WTC11 (cell line): ENCODE data around the gene NCKIPSD. TPM values are rescaled to one million over a fixed set of nuclear protein-coding genes. Genes with fewer than 3 reads are reported as not detected.

Source experiments
- ATAC-seq: fragments of 200-7000 bp; cut with Tn5 transposase; 2 replicates; pipeline ENCODE4 v1.10.0; 2021; ENCODE audit warnings: mild to moderate bottlenecking, moderate library complexity
- CTCF ChIA-PET: fragments of 300-600 bp; sonication (Branson Sonifier 250); formaldehyde crosslinking; loops from one replicate; lab custom pipeline; 2021; ENCODE audit warnings: antibody characterized with exemption; lab: Charles Lee
- POLR2A ChIA-PET: fragments of 350-600 bp; sonication (Branson Sonifier 250); formaldehyde crosslinking; loops from one replicate; lab custom pipeline; 2021; ENCODE audit warnings: antibody characterized with exemption; lab: Charles Lee
- DNase-seq: peaks from one replicate; pipeline ENCODE4 v3.0.0; 2021; ENCODE audit warnings: low spot score
- H3K27ac Mint-ChIP-seq: 2 replicates; pipeline ENCODE4 v1.8.0; 2021; ENCODE audit warnings: mixed read lengths
- H3K27me3 Mint-ChIP-seq: 2 replicates; pipeline ENCODE4 v1.8.0; 2021; ENCODE audit warnings: low read depth, mild to moderate bottlenecking, moderate library complexity, mixed read lengths
- H3K36me3 Mint-ChIP-seq: 2 replicates; pipeline ENCODE4 v1.8.0; 2021; ENCODE audit warnings: mixed read lengths
- H3K4me1 Mint-ChIP-seq: 2 replicates; pipeline ENCODE4 v1.8.0; 2022; ENCODE audit warnings: mixed read lengths
- H3K4me3 Mint-ChIP-seq: 2 replicates; pipeline ENCODE4 v1.8.0; 2021; ENCODE audit warnings: mild to moderate bottlenecking, moderate library complexity, mixed read lengths
- H3K9me3 Mint-ChIP-seq: 2 replicates; pipeline ENCODE4 v1.8.0; 2021; ENCODE audit warnings: mixed read lengths
- ELF4 ChIP-seq: sonication (generic); formaldehyde crosslinking; IDR thresholded peaks from 2 replicates; pipeline ENCODE4 v1.8.1; 2022; ENCODE audit warnings: low read depth, mild to moderate bottlenecking, moderate library complexity, missing genetic modification reagents
- ETV6 ChIP-seq: sonication (generic); formaldehyde crosslinking; IDR thresholded peaks from 2 replicates; pipeline ENCODE4 v1.8.1; 2022; ENCODE audit warnings: mild to moderate bottlenecking, missing genetic modification reagents
- GTF2I ChIP-seq: fragments of 250-450 bp; sonication (Bioruptor Pico); conservative IDR thresholded peaks from 2 replicates; pipeline ENCODE4 v1.4.0; 2021; ENCODE audit warnings: mild to moderate bottlenecking
- IRF2 ChIP-seq: sonication (generic); formaldehyde crosslinking; IDR thresholded peaks from 2 replicates; pipeline ENCODE4 v1.8.0; 2022; ENCODE audit warnings: low read depth, missing genetic modification reagents, borderline replicate concordance
- PRRX2 ChIP-seq: fragments of 250-450 bp; sonication (Bioruptor Pico); IDR thresholded peaks from 2 replicates; pipeline ENCODE4 v1.8.0; 2021; ENCODE audit warnings: mild to moderate bottlenecking
- SMAD4 ChIP-seq: sonication (generic); formaldehyde crosslinking; IDR thresholded peaks from 2 replicates; pipeline ENCODE4 v1.8.0; 2022; ENCODE audit warnings: mild to moderate bottlenecking, missing genetic modification reagents
- ZNF121 ChIP-seq: sonication (generic); formaldehyde crosslinking; IDR thresholded peaks from 2 replicates; pipeline ENCODE4 v1.8.0; 2023; ENCODE audit warnings: missing genetic modification reagents
- ZNF317 ChIP-seq: sonication (generic); formaldehyde crosslinking; IDR thresholded peaks from 2 replicates; pipeline ENCODE4 v1.8.1; 2023; ENCODE audit warnings: low read depth, mild to moderate bottlenecking, moderate library complexity, missing genetic modification reagents, borderline replicate concordance
- total RNA-seq: library from RNA; stranded (reverse); gene quantifications from 3 replicates; pipeline ENCODE4 v1.2.3, GENCODE V29; 2021
- TF ChIP-seq, protein P1 (sequence below): sonication (generic); formaldehyde crosslinking; IDR thresholded peaks from 2 replicates; pipeline ENCODE4 v1.8.0; 2022; ENCODE audit warnings: mild to moderate bottlenecking, missing genetic modification reagents
- TF ChIP-seq, protein P2 (sequence below): sonication (generic); formaldehyde crosslinking; IDR thresholded peaks from 2 replicates; pipeline ENCODE4 v1.8.0; 2023; ENCODE audit warnings: missing genetic modification reagents, mild to moderate bottlenecking, borderline replicate concordance
- TF ChIP-seq, protein P3 (sequence below): sonication (generic); formaldehyde crosslinking; IDR thresholded peaks from 2 replicates; pipeline ENCODE4 v1.8.1; 2023; ENCODE audit warnings: mild to moderate bottlenecking, missing genetic modification reagents
- TF ChIP-seq, protein P4 (sequence below): sonication (generic); formaldehyde crosslinking; IDR thresholded peaks from 2 replicates; pipeline ENCODE4 v1.8.0; 2022; ENCODE audit warnings: mild to moderate bottlenecking, missing genetic modification reagents
- TF ChIP-seq, protein P5 (sequence below): sonication (generic); formaldehyde crosslinking; IDR thresholded peaks from 2 replicates; pipeline ENCODE4 v1.8.0; 2023; ENCODE audit warnings: mild to moderate bottlenecking, missing genetic modification reagents
- TF ChIP-seq, protein P6 (sequence below): fragments of 200-600 bp; IDR thresholded peaks from 2 replicates; pipeline ENCODE4 v1.8.0; 2022; ENCODE audit warnings: antibody characterized with exemption
- TF ChIP-seq, protein P7 (sequence below): sonication (generic); formaldehyde crosslinking; IDR thresholded peaks from 2 replicates; pipeline ENCODE4 v1.8.0; 2022; ENCODE audit warnings: missing genetic modification reagents
- TF ChIP-seq, protein P8 (sequence below): sonication (generic); formaldehyde crosslinking; IDR thresholded peaks from 2 replicates; pipeline ENCODE4 v1.8.0; 2023; ENCODE audit warnings: missing genetic modification reagents

Gene NCKIPSD
- total RNA-seq, 1 experiment from 2014 or later: 40.1 TPM

DNA sequence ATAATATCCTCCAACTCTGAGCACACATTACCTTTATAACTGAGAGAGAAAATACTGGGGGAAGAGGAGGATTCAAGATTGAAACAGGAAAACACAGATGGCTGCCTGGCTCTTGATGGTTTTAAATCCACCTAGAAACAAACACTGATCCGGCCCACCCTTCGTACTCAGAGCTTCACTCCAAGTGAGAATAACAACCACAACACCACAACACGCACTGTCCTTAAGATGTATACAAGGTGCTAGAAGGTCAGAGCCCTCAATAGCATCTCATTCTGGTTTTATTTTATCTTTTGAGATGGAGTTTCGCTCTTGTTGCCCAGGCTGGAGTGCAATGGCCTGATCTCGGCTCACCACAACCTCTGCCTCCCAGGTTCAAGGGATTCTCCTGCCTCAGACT is 21.4 kb upstream of the NCKIPSD start:
- no peaks in the 10 kb centered on the region for H3K27me3 Mint-ChIP-seq
- peaks cover 6% of the 10 kb centered on the region; the same call in 1 of the 2 replicates for H3K9me3 Mint-ChIP-seq
- TF ChIP-seq, protein P1, sequence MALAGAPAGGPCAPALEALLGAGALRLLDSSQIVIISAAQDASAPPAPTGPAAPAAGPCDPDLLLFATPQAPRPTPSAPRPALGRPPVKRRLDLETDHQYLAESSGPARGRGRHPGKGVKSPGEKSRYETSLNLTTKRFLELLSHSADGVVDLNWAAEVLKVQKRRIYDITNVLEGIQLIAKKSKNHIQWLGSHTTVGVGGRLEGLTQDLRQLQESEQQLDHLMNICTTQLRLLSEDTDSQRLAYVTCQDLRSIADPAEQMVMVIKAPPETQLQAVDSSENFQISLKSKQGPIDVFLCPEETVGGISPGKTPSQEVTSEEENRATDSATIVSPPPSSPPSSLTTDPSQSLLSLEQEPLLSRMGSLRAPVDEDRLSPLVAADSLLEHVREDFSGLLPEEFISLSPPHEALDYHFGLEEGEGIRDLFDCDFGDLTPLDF (CRISPR knock-in tag): no peak
- TF ChIP-seq, protein P2, sequence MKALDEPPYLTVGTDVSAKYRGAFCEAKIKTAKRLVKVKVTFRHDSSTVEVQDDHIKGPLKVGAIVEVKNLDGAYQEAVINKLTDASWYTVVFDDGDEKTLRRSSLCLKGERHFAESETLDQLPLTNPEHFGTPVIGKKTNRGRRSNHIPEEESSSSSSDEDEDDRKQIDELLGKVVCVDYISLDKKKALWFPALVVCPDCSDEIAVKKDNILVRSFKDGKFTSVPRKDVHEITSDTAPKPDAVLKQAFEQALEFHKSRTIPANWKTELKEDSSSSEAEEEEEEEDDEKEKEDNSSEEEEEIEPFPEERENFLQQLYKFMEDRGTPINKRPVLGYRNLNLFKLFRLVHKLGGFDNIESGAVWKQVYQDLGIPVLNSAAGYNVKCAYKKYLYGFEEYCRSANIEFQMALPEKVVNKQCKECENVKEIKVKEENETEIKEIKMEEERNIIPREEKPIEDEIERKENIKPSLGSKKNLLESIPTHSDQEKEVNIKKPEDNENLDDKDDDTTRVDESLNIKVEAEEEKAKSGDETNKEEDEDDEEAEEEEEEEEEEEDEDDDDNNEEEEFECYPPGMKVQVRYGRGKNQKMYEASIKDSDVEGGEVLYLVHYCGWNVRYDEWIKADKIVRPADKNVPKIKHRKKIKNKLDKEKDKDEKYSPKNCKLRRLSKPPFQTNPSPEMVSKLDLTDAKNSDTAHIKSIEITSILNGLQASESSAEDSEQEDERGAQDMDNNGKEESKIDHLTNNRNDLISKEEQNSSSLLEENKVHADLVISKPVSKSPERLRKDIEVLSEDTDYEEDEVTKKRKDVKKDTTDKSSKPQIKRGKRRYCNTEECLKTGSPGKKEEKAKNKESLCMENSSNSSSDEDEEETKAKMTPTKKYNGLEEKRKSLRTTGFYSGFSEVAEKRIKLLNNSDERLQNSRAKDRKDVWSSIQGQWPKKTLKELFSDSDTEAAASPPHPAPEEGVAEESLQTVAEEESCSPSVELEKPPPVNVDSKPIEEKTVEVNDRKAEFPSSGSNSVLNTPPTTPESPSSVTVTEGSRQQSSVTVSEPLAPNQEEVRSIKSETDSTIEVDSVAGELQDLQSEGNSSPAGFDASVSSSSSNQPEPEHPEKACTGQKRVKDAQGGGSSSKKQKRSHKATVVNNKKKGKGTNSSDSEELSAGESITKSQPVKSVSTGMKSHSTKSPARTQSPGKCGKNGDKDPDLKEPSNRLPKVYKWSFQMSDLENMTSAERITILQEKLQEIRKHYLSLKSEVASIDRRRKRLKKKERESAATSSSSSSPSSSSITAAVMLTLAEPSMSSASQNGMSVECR (CRISPR knock-in tag): no peak
- TF ChIP-seq PRRX2 (CRISPR knock-in tag): no peak
- no peak for TF ChIP-seq ETV6 (CRISPR knock-in tag)
- TF ChIP-seq, protein P3, sequence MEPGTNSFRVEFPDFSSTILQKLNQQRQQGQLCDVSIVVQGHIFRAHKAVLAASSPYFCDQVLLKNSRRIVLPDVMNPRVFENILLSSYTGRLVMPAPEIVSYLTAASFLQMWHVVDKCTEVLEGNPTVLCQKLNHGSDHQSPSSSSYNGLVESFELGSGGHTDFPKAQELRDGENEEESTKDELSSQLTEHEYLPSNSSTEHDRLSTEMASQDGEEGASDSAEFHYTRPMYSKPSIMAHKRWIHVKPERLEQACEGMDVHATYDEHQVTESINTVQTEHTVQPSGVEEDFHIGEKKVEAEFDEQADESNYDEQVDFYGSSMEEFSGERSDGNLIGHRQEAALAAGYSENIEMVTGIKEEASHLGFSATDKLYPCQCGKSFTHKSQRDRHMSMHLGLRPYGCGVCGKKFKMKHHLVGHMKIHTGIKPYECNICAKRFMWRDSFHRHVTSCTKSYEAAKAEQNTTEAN (CRISPR knock-in tag): no peak
- TF ChIP-seq, protein P4, sequence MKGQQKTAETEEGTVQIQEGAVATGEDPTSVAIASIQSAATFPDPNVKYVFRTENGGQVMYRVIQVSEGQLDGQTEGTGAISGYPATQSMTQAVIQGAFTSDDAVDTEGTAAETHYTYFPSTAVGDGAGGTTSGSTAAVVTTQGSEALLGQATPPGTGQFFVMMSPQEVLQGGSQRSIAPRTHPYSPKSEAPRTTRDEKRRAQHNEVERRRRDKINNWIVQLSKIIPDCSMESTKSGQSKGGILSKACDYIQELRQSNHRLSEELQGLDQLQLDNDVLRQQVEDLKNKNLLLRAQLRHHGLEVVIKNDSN (CRISPR knock-in tag): no peak
- peak overlapping the region; percentile 63; the same call in 1 of the 2 replicates for H3K27ac Mint-ChIP-seq
- ChIA-PET POLR2A (no interaction called here), CTCF (interaction anchor here (1.0 to 1.8 kb wide), 4 partner anchors 10 to 281 kb away, joined by 3 to 5 read pairs (median 4); partner anchors contain the start of genes IP6K2 and NCKIPSD)
- ATAC-seq (no peak), DNase-seq (no peak)
- H3K36me3 Mint-ChIP-seq: peaks cover 60% of the 10 kb centered on the region
- no peak overlapping the region for H3K4me3 Mint-ChIP-seq
- peaks cover 53% of the 10 kb centered on the region for H3K4me1 Mint-ChIP-seq

DNA sequence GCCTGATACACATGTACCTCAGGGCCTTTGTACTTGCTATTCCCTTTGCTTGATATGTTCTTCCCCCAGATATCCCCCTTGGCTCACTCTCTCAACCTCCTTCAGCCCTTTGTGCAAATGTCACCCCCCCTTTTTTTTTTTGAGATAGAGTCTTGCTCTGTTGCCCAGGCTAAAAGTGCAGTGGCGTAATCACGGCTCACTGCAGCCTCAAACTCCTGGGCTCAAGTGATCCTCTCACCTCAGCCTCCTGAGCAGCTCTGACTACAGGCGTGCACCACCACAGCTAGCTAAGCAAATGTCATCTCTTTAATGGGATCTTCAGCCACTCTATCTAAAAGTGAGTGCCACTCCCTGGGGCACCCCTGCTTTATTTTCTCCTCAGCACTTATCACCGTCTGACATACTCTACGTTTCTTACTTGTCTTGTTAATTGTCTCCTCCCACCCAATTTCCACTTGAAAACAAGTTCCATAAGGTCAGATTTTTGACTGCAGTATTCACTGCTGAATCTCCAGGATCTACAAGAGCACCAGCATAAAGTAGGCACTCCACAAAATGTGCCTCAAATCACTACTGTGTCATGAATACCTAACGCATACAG is 16.7 kb upstream of the NCKIPSD start:
- Mint-ChIP-seq H3K4me3 (peak overlapping the region; percentile 29), H3K36me3 (peaks cover 38% of the 10 kb centered on the region), H3K27me3 (no peaks in the 10 kb centered on the region), H3K27ac (peak overlapping the region; percentile 91), H3K9me3 (peaks cover 6% of the 10 kb centered on the region; the same call in 1 of the 2 replicates), H3K4me1 (peaks cover 37% of the 10 kb centered on the region)
- ATAC-seq (peak; percentile 67), DNase-seq (no peak)
- ChIA-PET CTCF (interaction anchor here (0.7 to 0.8 kb wide), 2 partner anchors 11 to 37 kb away, joined by 3 read pairs; no protein-coding TSS in a partner anchor), POLR2A (no interaction called here)
- TF ChIP-seq, protein P5, sequence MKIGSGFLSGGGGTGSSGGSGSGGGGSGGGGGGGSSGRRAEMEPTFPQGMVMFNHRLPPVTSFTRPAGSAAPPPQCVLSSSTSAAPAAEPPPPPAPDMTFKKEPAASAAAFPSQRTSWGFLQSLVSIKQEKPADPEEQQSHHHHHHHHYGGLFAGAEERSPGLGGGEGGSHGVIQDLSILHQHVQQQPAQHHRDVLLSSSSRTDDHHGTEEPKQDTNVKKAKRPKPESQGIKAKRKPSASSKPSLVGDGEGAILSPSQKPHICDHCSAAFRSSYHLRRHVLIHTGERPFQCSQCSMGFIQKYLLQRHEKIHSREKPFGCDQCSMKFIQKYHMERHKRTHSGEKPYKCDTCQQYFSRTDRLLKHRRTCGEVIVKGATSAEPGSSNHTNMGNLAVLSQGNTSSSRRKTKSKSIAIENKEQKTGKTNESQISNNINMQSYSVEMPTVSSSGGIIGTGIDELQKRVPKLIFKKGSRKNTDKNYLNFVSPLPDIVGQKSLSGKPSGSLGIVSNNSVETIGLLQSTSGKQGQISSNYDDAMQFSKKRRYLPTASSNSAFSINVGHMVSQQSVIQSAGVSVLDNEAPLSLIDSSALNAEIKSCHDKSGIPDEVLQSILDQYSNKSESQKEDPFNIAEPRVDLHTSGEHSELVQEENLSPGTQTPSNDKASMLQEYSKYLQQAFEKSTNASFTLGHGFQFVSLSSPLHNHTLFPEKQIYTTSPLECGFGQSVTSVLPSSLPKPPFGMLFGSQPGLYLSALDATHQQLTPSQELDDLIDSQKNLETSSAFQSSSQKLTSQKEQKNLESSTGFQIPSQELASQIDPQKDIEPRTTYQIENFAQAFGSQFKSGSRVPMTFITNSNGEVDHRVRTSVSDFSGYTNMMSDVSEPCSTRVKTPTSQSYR (CRISPR knock-in tag): no peak
- TF ChIP-seq ZNF121 (CRISPR knock-in tag) (peak; percentile 96), SMAD4 (CRISPR knock-in tag) (no peak), ELF4 (no peak), GTF2I (peak; percentile 37; the same call in 1 of the 2 replicates), ZNF317 (no peak), IRF2 (no peak)
- TF ChIP-seq, protein P6, sequence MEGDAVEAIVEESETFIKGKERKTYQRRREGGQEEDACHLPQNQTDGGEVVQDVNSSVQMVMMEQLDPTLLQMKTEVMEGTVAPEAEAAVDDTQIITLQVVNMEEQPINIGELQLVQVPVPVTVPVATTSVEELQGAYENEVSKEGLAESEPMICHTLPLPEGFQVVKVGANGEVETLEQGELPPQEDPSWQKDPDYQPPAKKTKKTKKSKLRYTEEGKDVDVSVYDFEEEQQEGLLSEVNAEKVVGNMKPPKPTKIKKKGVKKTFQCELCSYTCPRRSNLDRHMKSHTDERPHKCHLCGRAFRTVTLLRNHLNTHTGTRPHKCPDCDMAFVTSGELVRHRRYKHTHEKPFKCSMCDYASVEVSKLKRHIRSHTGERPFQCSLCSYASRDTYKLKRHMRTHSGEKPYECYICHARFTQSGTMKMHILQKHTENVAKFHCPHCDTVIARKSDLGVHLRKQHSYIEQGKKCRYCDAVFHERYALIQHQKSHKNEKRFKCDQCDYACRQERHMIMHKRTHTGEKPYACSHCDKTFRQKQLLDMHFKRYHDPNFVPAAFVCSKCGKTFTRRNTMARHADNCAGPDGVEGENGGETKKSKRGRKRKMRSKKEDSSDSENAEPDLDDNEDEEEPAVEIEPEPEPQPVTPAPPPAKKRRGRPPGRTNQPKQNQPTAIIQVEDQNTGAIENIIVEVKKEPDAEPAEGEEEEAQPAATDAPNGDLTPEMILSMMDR: no peak
- TF ChIP-seq, protein P7, sequence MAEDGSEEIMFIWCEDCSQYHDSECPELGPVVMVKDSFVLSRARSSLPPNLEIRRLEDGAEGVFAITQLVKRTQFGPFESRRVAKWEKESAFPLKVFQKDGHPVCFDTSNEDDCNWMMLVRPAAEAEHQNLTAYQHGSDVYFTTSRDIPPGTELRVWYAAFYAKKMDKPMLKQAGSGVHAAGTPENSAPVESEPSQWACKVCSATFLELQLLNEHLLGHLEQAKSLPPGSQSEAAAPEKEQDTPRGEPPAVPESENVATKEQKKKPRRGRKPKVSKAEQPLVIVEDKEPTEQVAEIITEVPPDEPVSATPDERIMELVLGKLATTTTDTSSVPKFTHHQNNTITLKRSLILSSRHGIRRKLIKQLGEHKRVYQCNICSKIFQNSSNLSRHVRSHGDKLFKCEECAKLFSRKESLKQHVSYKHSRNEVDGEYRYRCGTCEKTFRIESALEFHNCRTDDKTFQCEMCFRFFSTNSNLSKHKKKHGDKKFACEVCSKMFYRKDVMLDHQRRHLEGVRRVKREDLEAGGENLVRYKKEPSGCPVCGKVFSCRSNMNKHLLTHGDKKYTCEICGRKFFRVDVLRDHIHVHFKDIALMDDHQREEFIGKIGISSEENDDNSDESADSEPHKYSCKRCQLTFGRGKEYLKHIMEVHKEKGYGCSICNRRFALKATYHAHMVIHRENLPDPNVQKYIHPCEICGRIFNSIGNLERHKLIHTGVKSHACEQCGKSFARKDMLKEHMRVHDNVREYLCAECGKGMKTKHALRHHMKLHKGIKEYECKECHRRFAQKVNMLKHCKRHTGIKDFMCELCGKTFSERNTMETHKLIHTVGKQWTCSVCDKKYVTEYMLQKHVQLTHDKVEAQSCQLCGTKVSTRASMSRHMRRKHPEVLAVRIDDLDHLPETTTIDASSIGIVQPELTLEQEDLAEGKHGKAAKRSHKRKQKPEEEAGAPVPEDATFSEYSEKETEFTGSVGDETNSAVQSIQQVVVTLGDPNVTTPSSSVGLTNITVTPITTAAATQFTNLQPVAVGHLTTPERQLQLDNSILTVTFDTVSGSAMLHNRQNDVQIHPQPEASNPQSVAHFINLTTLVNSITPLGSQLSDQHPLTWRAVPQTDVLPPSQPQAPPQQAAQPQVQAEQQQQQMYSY (CRISPR knock-in tag): no peak
- TF ChIP-seq, protein P8, sequence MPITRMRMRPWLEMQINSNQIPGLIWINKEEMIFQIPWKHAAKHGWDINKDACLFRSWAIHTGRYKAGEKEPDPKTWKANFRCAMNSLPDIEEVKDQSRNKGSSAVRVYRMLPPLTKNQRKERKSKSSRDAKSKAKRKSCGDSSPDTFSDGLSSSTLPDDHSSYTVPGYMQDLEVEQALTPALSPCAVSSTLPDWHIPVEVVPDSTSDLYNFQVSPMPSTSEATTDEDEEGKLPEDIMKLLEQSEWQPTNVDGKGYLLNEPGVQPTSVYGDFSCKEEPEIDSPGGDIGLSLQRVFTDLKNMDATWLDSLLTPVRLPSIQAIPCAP (CRISPR knock-in tag): no peak
